SH-SY5Y (cell line): ENCODE measurements around the gene FUT7.

Experiments
- GATA2 ChIP-seq: IDR thresholded peaks from 2 replicates; pipeline ENCODE4 v1.6.1; 2011; ENCODE audit warnings: mild to moderate bottlenecking, low read depth, low read length
- GATA3 ChIP-seq: IDR thresholded peaks from 2 replicates; pipeline ENCODE4 v1.6.1; 2011; ENCODE audit warnings: low read depth, mild to moderate bottlenecking, low read length, moderate library complexity

FUT7 gene

GRCh38 chr9:137014166-137014565 is 17.7 kb downstream of the FUT7 start:
- TF ChIP-seq GATA3 = no peak
- no peak for TF ChIP-seq GATA2

- TF ChIP-seq GATA2 (no peak), GATA3 (no peak)
Observed at GRCh38 chr9:137013571-137013940, 18.3 kb downstream of the FUT7 start.

DNA sequence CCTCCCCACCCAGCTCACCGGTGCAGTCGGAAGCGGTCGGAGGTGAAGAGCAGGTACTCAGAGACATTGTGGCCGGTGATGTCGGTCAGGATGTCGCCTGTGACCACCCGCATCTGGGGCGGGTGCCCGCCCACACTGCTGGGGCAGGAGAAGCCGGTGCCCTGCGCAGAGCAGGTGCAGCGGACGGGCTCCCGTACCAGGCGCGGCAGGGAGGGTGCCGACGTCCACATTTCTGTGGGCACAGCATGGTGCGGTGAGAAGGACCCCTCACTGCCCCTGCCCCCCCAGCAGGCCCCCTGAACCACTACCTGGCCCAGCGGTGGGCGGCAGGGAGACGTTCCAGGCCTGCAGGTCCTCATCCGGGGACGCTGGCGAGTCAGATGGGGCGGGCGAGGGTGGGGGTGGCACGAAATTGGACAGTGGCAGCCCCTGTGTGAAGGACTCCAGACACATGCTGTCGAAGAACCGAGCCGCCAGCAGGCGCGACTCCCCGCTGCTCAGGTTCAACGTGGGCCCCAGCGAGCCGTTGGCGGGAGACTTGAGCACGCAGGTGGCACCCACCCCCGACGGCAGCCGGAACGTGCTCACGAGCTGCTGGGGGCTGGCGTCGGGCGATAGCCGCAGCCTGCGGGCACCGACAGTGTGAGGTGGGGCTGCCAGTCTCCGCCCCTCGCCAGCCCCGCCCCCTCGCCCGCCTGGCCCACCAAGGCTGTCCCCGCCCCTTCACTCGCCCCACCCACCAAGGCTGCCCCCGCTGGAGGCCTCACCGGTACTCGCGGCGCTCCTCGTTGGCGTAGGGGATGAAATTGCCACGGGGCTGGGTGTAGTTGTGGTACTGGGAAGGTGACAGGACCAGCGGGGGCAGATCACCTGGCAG is 19.0 kb downstream of the FUT7 start:
- TF ChIP-seq GATA2 = no peak
- no peak for TF ChIP-seq GATA3

GRCh38 chr9:137011907-137012675 is 19.8 kb downstream of the FUT7 start:
- TF ChIP-seq GATA2 (no peak), GATA3 (no peak)

GRCh38 chr9:137011156-137011555 is 20.7 kb downstream of the FUT7 start:
- TF ChIP-seq GATA3 (no peak), GATA2 (no peak)

DNA sequence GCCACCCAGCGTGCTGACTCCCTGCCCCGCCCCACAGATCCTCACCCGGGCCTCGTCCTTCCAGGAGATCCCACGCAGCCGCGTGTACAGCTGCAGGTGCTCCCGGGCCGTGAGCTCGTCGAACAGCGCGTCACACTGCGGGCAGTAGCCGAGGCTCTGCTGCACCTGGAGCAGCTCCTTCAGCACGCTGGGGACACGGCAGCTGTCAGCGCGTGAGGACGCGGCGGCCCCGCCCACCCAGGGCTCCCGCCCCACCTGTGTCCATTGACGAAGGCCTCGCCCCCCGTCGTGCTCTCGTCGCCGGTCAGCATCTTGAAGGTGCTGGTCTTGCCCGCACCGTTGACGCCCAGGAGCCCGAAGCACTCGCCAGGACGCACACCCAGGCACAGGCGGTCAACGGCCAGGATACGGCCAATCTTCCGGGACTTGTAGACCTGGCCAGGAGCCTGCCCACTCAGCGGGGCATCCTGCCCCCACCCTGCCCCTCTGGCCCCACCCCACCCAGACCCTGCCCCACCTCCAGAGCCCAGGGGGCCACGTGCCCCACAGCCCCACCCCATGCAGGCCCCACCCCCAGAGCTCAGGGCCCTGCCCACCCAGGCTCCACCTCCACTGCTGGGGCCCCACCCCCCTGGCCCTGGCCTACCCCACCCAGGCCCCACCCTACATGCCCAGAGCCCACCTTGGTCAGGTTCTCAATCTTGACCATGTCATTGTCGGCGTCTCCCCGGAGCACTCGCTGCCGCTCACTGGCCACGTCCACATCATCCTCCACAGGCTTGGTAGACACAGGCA is 21.8 kb downstream of the FUT7 start:
- TF ChIP-seq GATA3 = no peak

DNA sequence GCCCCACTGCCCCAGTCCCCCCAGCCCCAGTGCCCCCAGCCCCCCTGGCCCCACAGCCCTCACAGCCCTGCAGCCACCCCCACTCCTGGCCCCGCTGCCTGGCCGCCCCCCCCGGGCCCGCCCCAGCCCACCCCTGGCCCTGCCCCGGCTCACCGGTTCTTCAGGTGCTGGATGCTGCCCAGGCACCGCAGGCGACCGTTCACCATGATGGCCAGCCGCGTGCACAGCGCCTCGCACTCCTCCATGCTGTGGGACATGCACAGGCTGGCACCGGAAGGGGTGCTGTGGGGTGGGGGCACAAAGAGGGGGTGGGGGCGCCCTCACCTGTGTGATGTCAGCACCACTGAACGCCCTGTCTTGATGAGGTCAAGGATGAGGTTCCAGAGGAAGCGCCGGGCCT is 22.7 kb downstream of the FUT7 start:
- TF ChIP-seq GATA2 = no peak
- TF ChIP-seq GATA3 = no peak

DNA sequence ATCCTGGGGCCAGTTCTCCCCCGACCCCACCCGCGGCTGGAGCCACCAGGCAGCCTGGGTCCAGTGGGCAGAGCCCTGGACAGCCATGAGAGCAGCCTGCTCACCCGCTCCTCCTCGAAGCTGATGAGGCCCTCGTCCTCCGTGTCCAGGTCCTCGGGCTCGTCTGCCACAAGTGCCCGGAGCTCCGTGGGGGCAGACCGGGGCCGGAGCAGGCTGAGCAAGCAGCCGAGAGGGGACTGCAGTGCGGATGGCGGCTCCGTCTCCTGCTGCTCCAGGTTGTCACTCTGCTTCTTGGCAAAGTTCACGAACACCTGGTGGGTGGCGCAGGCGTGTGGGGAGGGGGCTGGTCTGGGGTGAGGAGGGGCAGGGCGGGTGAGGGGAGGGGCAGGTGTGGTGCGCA is 23.6 kb downstream of the FUT7 start:
- TF ChIP-seq GATA3 = no peak
- no peak for TF ChIP-seq GATA2

GRCh38 chr9:137007816-137008270 is 24.0 kb downstream of the FUT7 start:
- TF ChIP-seq GATA2 (no peak), GATA3 (no peak)

- no peak for TF ChIP-seq GATA3
- TF ChIP-seq GATA2 = no peak
Observed at GRCh38 chr9:137007108-137007815, 24.6 kb downstream of the FUT7 start.

DNA sequence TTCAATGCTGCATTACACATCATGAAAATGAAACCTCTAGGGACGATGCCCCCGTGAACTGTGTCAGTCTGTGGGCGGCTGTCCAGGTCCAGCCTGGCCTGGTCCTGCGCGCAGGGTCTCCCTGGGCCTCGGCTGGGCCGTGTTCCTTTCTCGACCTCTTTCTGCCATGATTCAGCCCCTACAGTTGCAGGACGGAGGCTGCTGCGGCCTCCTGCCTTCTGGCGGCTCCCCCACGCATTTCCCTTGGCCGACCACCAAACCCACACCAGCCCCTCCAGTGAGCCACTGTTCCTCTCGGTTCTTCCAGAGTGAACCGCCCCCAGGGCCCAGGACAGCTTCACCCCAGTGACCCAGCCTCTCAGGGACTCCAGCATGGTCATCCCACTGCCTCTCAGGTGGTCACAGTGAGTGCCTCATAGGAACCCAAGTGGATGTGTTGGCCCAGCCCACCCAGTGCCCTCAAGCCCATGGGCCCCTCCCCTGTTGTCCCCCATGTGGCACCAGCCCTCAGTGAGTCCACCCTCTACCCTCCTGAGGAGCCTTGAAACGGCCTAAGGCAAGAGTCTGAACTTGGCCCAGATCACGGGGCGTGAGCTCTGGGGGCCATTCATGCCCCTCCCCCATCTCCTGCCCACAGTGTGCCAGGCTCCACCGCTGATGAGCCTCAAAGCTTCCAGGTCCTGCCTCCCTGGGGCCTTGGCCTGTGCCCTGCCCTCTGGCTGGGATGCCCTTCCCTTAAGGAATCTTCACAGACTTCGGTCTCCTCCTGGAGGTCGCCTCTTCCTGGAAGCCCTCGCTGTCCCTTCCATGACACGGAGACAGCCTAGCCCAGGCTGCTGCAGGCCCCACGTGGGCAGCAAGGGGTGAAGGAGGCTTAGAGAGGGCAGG is 25.5 kb downstream of the FUT7 start:
- no peak for TF ChIP-seq GATA3

DNA sequence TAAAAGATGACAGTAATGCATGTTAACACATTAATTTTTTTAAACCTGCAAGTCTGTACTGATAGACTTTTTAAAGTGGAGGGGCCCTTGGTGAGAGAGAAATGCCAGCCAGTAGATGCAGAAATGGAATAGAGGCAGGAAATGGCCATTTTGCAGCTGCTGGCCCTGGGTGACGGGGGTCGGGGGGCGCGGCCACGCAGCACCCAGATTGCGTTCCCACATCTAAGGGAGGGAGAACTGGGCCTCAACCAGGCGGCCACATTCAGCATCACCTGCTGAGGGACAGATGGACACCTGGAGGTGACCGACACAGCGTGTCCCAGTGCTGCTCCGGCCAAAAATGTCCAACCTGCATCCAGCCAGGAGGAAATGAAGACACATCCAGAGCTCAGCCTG is 29.2 kb downstream of the FUT7 start:
- no peak for TF ChIP-seq GATA2
- TF ChIP-seq GATA3 = no peak
